Heart left ventricle (tissue), 16 donors: ENCODE data around the gene KCTD18. TPM values are rescaled to one million over a fixed set of nuclear protein-coding genes. Genes with fewer than 3 reads are reported as not detected.

Experiments used
- ATAC-seq, 4 donors: fragments of 200-7000 bp; cut with Tn5 transposase; one replicate each; pipeline ENCODE4 v1.9.1; 2020 to 2022; ENCODE audit warnings: moderate library complexity in 4 of 4, mild to moderate bottlenecking in 3 of 4, moderate number of reproducible peaks in 1 of 4
- DNase-seq, 5 donors: peaks; one replicate each; pipeline ENCODE4 v3.0.0-alpha.2; 2020
- H3K27ac ChIP-seq, 12 donors: fragments of 200-600 bp; sonication (generic) in 4 of 12; one replicate each; pipeline versions ENCODE4 v1.5.0 to v1.8.0; 2016 to 2022; ENCODE audit warnings: mild to moderate bottlenecking in 2 of 12
- H3K27me3 ChIP-seq, 9 donors: fragments of 200-600 bp; sonication (generic) in 2 of 9; one replicate each; pipeline versions ENCODE4 v1.5.1 to v1.8.0; 2016 to 2022; ENCODE audit warnings: mild to moderate bottlenecking in 3 of 9
- H3K36me3 ChIP-seq, 9 donors: fragments of 200-600 bp; sonication (generic) in 2 of 9; one replicate each; pipeline versions ENCODE4 v1.5.0 to v1.8.0; 2018 to 2022; ENCODE audit warnings: mild to moderate bottlenecking in 2 of 9
- H3K4me1 ChIP-seq, 12 donors: fragments of 200-600 bp; sonication (generic) in 4 of 12; one replicate each; pipeline versions ENCODE4 v1.5.0 to v1.8.0; 2016 to 2022; ENCODE audit warnings: mild to moderate bottlenecking in 3 of 12
- H3K4me3 ChIP-seq, 12 donors: fragments of 200-600 bp; sonication (generic) in 4 of 12; one replicate each; pipeline versions ENCODE4 v1.5.0 to v1.8.0; 2017 to 2022; ENCODE audit warnings: mild to moderate bottlenecking in 9 of 12, moderate library complexity in 4 of 12
- H3K9me3 ChIP-seq, 12 donors: fragments of 200-600 bp; sonication (generic) in 4 of 12; one replicate each; pipeline versions ENCODE4 v1.5.0 to v1.8.0; 2016 to 2022; ENCODE audit warnings: mild to moderate bottlenecking in 1 of 12
- CTCF ChIP-seq, 12 donors: fragments of 200-600 bp; sonication (generic) in 4 of 12; IDR thresholded peaks; one replicate each; pipeline versions ENCODE4 v1.5.0 to v1.8.0; 2018 to 2022; ENCODE audit warnings: antibody characterized with exemption in 12 of 12, mild to moderate bottlenecking in 5 of 12
- POLR2A ChIP-seq, 2 donors: fragments of 450-650 bp; IDR thresholded peaks; one replicate each; pipeline ENCODE4 v1.6.1; 2017; ENCODE audit warnings: antibody characterized with exemption in 2 of 2, mild to moderate bottlenecking in 2 of 2, moderate library complexity in 2 of 2
- WGBS, 4 donors: extraction: QIAGEN DNeasy Blood & Tissue Kit in 2 of 4; methylation state at CpG; one replicate each; pipeline versions ENCODE4 v1.1.5 to v1.1.7; 2013 to 2018; 5-methylcytosine and 5-hydroxymethylcytosine counted together
- intact Hi-C, 10 donors: fragments of 100-400 bp; cut with DNase I; formaldehyde crosslinking; loops; one replicate each; pipeline versions ENCODE4 v1.11.1 to v1.14.2; 2022
- polyA plus RNA-seq, 2 donors: library from polyadenylated mRNA; stranded (reverse); fragments of 200-250 nt; gene quantifications; one replicate each; pipeline ENCODE4 v1.2.3, GENCODE V29; 2013
- total RNA-seq, 9 donors: library from RNA; depleted of rRNA in 2 of 9; stranded (reverse); fragments of >200 nt in 2 of 9; fragmentation: NEBNext Ultra II Directional in 3 of 9; extraction: Animal tissue kit (Norgen Biotek cat#: 25700) in 3 of 9; gene quantifications; one replicate each; pipeline versions ENCODE4 v1.1.0 to v1.2.4, GENCODE V29; 2016 to 2023
- donor health status: ischemic (EF 13 %, LVEDD 7.1; RV severe dilation, severe dysfunction).
- donor health status: healthy with polysubstance abuse.
- donor health status: DM: no; HTN: yes; CAD: no.
- donor health status: DM: no; HTN: no; CAD: no.
- donor health status: ischemic (EF 25% LVEDD 6.9; RV normal size, moderate dysfunction).
- donor health status: ischemic (EF 25% LVEDD 5.7; RV mildly dilated, moderate dysfunction).
- donor health status: healthy.
- donor health status: DM: yes; HTN: yes; CAD: no.
- donor health status: ischemic (EF 35%, LVEDD 5.7; RV mildly dilated, moderate dysfunction).
- donor health status: nonischemic (EF 11% LVEDD 7.7; RV severe dilation, severe dysfunction).
- donor health status: DM: yes; HTN: yes; CAD: no.
- donor health status: PGD.
- donor health status: ischemic (EF 29% LVEDD 5.4; RV normal size, mild dysfunction).
- donor health status: nonischemic (EF 23%, LVEDD 6.1; RV moderate dilation, normal function).

The KCTD18 gene
- total and polyA plus RNA-seq, 11 donors = 3.6 to 16.0 (median 11.8) TPM

GRCh38 chr2:200459101-200459500, 50.8 kb downstream of the KCTD18 start:
- DNase-seq (no peak), ATAC-seq (no peak)
- no peak overlapping the region for H3K4me3 ChIP-seq
- no peak for TF ChIP-seq POLR2A (IDR thresholded peaks at IDR 0.05)
- no peak for TF ChIP-seq CTCF (IDR thresholded peaks at IDR 0.05)
- peak overlapping the region in 1 of 12 donors; percentile 7 for H3K27ac ChIP-seq
- H3K9me3 ChIP-seq = no peaks in the 10 kb centered on the region
- WGBS, 4 donors = 61 to 95% (median 78%) methylated on average over 3 of the region's 3 CpGs
- peaks cover 0 to 30% (median 18%) of the 10 kb centered on the region in 12 donors for H3K4me1 ChIP-seq
- no peaks in the 10 kb centered on the region for H3K27me3 ChIP-seq
- intact Hi-C loops = loop anchor here in 1 of 10 donors (10.0 kb wide), 1 partner anchor 154 kb away; the partner anchor contains the start of gene SPATS2L
- peaks cover 0 to 53% (median 18%) of the 10 kb centered on the region in 9 donors for H3K36me3 ChIP-seq

- ATAC-seq = peak; percentile 77 to 91 (median 83)
- no peak overlapping the region for H3K27ac ChIP-seq
- no peaks in the 10 kb centered on the region for H3K9me3 ChIP-seq
- no peak for TF ChIP-seq POLR2A (IDR thresholded peaks at IDR 0.05)
- 65 to 73% (median 70%) methylated on average over 2 of the region's 2 CpGs for WGBS, 4 donors
- no peaks in the 10 kb centered on the region for H3K27me3 ChIP-seq
- intact Hi-C loops = loop anchor here in 1 of 10 donors (10.0 kb wide), 1 partner anchor 152 kb away; the partner anchor contains the start of gene SPATS2L
- H3K36me3 ChIP-seq = peaks cover 0 to 35% (median 8%) of the 10 kb centered on the region in 9 donors
- peak in 1 of 5 donors; percentile 22 for DNase-seq
- no peak overlapping the region for H3K4me3 ChIP-seq
- H3K4me1 ChIP-seq = peaks cover 0 to 30% (median 18%) of the 10 kb centered on the region in 12 donors
Measured at GRCh38 chr2:200456567-200456966, 53.3 kb downstream of the KCTD18 start.

- peak overlapping the region in 1 of 12 donors; percentile 4 for H3K27ac ChIP-seq
- intact Hi-C loops = loop anchor here in 1 of 10 donors (10.0 kb wide), 1 partner anchor 151 kb away; the partner anchor contains the start of gene SPATS2L
- WGBS, 4 donors = 51 to 58% (median 54%) methylated on average over 4 of the region's 4 CpGs
- DNase-seq (no peak), ATAC-seq (peak; percentile 11 to 58 (median 46))
- H3K9me3 ChIP-seq = no peaks in the 10 kb centered on the region
- H3K4me3 ChIP-seq = no peak overlapping the region
- TF ChIP-seq CTCF (IDR thresholded peaks at IDR 0.05) (no peak), POLR2A (IDR thresholded peaks at IDR 0.05) (no peak)
- no peaks in the 10 kb centered on the region for H3K27me3 ChIP-seq
- H3K4me1 ChIP-seq = peaks cover 0 to 30% (median 18%) of the 10 kb centered on the region in 12 donors
- peaks cover 0 to 35% (median 8%) of the 10 kb centered on the region in 9 donors for H3K36me3 ChIP-seq
Measured at GRCh38 chr2:200455958-200456421, 53.9 kb downstream of the KCTD18 start.

DNA sequence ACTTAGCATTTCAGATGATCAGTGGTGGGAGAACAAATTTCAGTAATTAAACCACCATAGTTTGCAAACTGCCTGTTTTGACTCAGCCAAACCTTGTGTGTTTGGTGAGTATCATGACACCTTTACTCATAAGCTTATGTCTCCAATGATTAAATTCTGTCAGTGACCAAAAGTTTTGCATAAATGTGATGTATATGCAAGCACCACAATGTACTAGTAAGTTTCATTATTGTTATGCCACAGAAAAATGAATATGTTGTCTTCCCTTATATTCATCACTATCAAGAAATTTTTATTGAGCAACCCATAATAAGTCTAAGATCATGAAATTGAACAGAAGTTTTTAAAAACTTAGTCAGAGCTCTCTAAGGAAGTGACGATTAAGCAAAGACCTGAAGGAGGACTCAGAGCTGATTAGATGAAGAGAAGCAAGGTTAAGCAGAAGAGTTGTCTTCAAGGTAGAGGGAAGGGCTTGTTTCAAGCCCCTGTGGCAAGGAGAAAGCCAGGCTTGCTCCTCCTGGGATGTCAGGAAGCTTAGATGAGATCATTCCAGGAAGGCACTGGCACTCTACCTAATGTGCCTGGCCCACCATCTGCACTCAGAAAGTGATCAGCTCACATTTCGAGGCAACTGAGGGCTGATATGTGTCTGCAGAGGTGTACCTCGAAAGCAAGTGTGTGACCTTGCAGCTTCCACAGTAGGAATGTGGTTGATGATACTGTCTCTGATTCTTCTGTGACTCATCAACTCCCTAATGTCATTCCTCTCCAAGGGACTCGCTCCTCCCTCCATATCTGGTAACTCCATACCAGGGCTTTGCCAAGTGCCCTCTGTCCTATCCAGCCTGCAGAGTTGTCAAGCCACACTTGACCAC, 54.7 kb downstream of the KCTD18 start:
- Histone ChIP-seq H3K4me1 (peaks cover 0 to 30% (median 18%) of the 10 kb centered on the region in 12 donors), H3K27ac (no peak overlapping the region), H3K27me3 (no peaks in the 10 kb centered on the region), H3K36me3 (peaks cover 0 to 35% (median 4%) of the 10 kb centered on the region in 9 donors), H3K9me3 (no peaks in the 10 kb centered on the region), H3K4me3 (no peak overlapping the region)
- ATAC-seq (peak in 3 of 4 donors; percentile 50 to 65 (median 56)), DNase-seq (no peak)
- 77 to 90% (median 82%) methylated on average over 4 of the region's 4 CpGs for WGBS, 4 donors
- intact Hi-C loops = loop anchor here in 1 of 10 donors (10.0 kb wide), 1 partner anchor 150 kb away; the partner anchor contains the start of gene SPATS2L
- no peak for TF ChIP-seq CTCF (IDR thresholded peaks at IDR 0.05)
- TF ChIP-seq POLR2A (IDR thresholded peaks at IDR 0.05) = no peak
